LHCN-M2 (cell line): ENCODE data around the gene C8A. TPM values are rescaled to one million over a fixed set of nuclear protein-coding genes. Genes with fewer than 3 reads are reported as not detected.

Source experiments
- DNase-seq: peaks from one replicate; pipeline ENCODE4 v3.0.0-alpha.2; 2012; ENCODE audit warnings: low read depth
- total RNA-seq: library from RNA; depleted of rRNA; stranded (reverse); fragments of >200 nt; gene quantifications from 2 replicates; pipeline ENCODE4 v1.2.3, GENCODE V29; 2014; rRNA removed

C8A gene
- total RNA-seq, 1 experiment from 2014 or later = not detected

DNA sequence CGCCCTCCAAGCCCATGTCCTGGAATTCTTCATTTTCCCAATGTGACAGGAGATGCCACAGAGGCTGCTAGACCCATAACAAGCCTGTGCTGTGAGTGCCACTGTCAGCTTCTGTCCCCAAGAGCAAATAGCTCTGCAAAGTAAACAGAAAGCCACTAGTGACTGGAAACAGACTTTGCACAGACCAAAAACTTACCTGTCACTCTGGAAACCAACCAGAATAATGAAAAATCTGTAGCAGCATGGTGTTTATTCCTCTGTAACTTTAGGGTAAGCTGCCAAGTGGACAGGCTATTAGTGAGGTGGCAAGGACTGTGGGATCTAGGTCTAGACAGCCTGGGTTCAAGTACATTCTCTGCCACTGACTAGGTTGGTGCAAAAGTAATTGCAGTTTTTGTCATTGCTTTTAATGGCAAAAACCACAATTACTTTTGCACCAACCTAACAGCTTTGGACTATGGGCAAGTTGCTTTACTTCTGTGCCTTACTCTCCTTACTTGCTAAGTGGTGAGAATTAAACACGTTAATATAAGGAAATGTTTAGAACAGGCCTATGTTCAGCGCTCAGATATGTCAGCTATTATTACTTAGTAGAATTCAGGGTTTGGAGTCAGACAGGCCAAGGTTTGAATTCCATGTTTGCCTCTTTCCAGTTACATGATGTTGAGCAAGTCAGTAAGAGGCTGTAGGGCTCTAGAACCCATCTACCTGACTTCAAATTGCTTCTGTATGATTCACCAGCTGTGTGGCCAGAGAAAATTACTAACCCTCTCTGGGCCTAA lies 111.5 kb downstream of the C8A start, which contains the start of gene C8B:
TSS of gene C8B (minus strand) at position 100 of the 782 bp plus-strand sequence. CDS start at position 33, 67 bp downstream.
- DNase-seq = no peak

DNA sequence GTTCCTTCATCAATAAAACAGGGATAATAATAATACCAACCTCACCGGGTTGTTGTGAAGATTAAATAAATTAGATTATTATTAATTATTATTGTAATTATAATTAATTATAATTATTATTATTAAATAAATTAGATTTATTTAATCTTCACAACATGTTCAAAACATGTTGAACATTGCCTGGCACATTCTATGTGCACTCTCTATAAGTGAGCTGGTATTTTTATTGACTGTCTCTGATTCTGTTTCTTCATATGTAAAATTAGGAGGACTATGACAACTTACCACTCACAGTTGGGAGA lies 112.1 kb downstream of the C8A start:
- no peak for DNase-seq

DNA sequence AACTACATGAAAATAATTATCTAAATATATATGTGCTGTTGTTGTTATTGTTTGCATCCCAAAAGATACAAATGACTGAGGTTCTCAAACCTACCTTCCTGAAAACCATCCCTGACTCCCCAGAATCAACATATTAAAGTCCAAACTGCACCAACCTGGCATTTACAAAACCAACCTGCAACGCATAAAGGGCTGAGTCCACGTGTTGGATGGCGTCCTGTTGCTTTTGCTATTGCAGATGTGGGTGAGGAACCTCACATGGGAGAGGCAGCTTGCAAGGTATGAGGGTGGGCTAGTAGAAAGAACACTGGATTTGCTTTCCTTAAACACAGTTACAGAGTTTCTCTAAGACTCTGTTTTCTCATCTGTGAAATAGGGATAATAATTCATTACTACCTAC lies 112.8 kb downstream of the C8A start:
- DNase-seq = no peak

Other genes starting within 250 kb of the C8A start
- 0.83 and 0.92 TPM in 2 replicates for gene PRKAA2, start 209.5 kb upstream of the C8A start, total RNA-seq
- gene FYB2, start 35.4 kb upstream of the C8A start, total RNA-seq = not detected in 2 replicates
- not detected in 2 replicates for gene C8B, start 111.2 kb downstream of the C8A start, total RNA-seq